Kasumi-1 (cell line): ENCODE data around the gene GIGYF1.

ENCODE experiments used
- DNase-seq, 2 experiments: peaks; one replicate each; lab custom pipeline; 2025; lab: John Stamatoyannopoulos, UW

The GIGYF1 gene

GRCh38 chr7:100684534-100685042, 9.5 kb downstream of the GIGYF1 start:
- DNase-seq = no peak

GRCh38 chr7:100683659-100684533, 10.2 kb downstream of the GIGYF1 start:
- DNase-seq = no peak

GRCh38 chr7:100682991-100683658, 10.9 kb downstream of the GIGYF1 start:
- no peak for DNase-seq

- no peak for DNase-seq
Observed at GRCh38 chr7:100682228-100682741, 11.8 kb downstream of the GIGYF1 start.

GRCh38 chr7:100681491-100682227, 12.4 kb downstream of the GIGYF1 start:
- DNase-seq = no peak

GRCh38 chr7:100680576-100681271, 13.3 kb downstream of the GIGYF1 start:
- no peak for DNase-seq

GRCh38 chr7:100679927-100680575, 14.0 kb downstream of the GIGYF1 start:
- DNase-seq = peak in 1 of 2 experiments; percentile 15

- no peak for DNase-seq
Observed at GRCh38 chr7:100679129-100679926, 14.7 kb downstream of the GIGYF1 start.

GRCh38 chr7:100678291-100678984, 15.6 kb downstream of the GIGYF1 start:
- DNase-seq = no peak

- DNase-seq = no peak
Observed at GRCh38 chr7:100677308-100678267, 16.5 kb downstream of the GIGYF1 start.

GRCh38 chr7:100676501-100677306, 17.3 kb downstream of the GIGYF1 start:
- DNase-seq = no peak

GRCh38 chr7:100675581-100676350, 18.3 kb downstream of the GIGYF1 start:
- DNase-seq = peak; percentile 66 to 80

- no peak for DNase-seq
Observed at GRCh38 chr7:100675105-100675451, 19.0 kb downstream of the GIGYF1 start.

- peak in 1 of 2 experiments; percentile 11 for DNase-seq
Observed at GRCh38 chr7:100674411-100675104, 19.5 kb downstream of the GIGYF1 start.

- peak in 1 of 2 experiments; percentile 42 for DNase-seq
Observed at GRCh38 chr7:100673942-100674410, 20.1 kb downstream of the GIGYF1 start.
